Activated CD4-positive, alpha-beta T cell treated with anti-CD3 and anti-CD28 coated beads, Interleukin-2, amount 10 ng/mL, durations not matched to agents 24 days and 14 days (primary cell): Measurements from ENCODE around the gene CCDC63. TPM values are rescaled to one million over a fixed set of nuclear protein-coding genes. Genes with fewer than 3 reads are reported as not detected.
"Not testable (repeated sequence)": the region's sequence is repeated elsewhere in the genome, so short reads cannot be mapped to it uniquely, and the experiment has no call there.

Experiments used
- DNase-seq: peaks from one replicate; pipeline ENCODE4 v3.0.0; 2022
- H3K27ac Mint-ChIP-seq: one replicate; pipeline ENCODE4 v1.8.0; 2022; ENCODE audit warnings: mild to moderate bottlenecking, mixed read lengths
- H3K27me3 Mint-ChIP-seq: one replicate; pipeline ENCODE4 v1.8.0; 2022; ENCODE audit warnings: mixed read lengths
- H3K36me3 Mint-ChIP-seq: one replicate; pipeline ENCODE4 v1.8.0; 2022; ENCODE audit warnings: low read depth, mild to moderate bottlenecking, mixed read lengths
- H3K4me1 Mint-ChIP-seq: one replicate; pipeline ENCODE4 v1.8.0; 2021; ENCODE audit warnings: mixed read lengths
- H3K4me3 Mint-ChIP-seq: one replicate; pipeline ENCODE4 v1.8.0; 2022; ENCODE audit warnings: mild to moderate bottlenecking, moderate library complexity, mixed read lengths
- H3K9me3 Mint-ChIP-seq: one replicate; pipeline ENCODE4 v1.8.0; 2021; ENCODE audit warnings: mixed read lengths
- intact Hi-C: fragments of 100-400 bp; cut with micrococcal nuclease; formaldehyde crosslinking; loops from one replicate; pipeline ENCODE4 v1.15.1; 2023
- total RNA-seq: library from RNA; stranded (reverse); gene quantifications from 2 replicates; pipeline ENCODE4 v1.2.3, GENCODE V29; 2022

The CCDC63 gene
- total RNA-seq, 1 donor from 2014 or later, result not detected

DNA sequence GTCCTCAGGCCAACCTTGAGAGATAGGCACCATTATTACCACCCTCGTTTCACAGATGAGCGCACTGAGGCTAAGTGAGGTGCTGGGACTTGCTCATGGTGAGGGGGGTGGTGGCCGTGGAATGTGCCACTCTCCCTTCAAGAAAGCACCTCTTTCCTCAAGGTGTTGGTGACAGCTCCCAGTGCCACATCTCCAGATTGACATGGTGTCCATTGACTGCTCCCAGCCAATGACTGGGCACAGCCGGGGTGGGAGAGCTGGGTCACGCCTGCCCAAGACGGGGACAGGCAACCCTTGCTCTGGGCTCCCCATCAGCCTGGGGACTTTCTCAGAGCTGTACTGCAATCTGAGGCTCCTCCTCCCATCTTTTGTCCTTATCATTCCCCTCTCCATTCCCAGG lies 94.6 kb downstream of the CCDC63 start:
- H3K27ac Mint-ChIP-seq, result no peak overlapping the region
- DNase-seq, result no peak
- intact Hi-C loops, result no loop called here
- H3K9me3 Mint-ChIP-seq, result peaks cover 3% of the 10 kb centered on the region
- H3K4me1 Mint-ChIP-seq, result no peaks in the 10 kb centered on the region
- H3K4me3 Mint-ChIP-seq, result no peak overlapping the region
- H3K27me3 Mint-ChIP-seq, result peaks cover 9% of the 10 kb centered on the region
- no peaks in the 10 kb centered on the region for H3K36me3 Mint-ChIP-seq

DNA sequence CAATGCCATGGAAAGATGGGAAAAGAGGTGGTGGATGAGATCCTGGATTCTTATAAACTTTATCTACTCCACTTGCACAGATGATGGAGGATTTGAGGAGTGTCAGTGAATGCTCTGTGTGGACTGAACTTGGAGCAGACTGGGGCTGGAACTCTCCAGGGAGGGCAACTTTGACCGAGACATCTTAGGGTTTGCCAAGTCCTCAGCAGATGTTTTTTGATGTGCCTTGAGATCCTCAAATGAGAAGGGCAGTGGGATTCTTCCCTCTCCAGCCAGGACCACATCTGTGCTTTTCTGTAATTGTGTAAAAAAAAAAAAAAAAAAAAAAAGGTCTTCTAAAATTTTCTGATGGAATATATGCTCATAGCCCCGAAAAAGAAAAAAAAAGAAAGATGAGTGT lies 96.6 kb downstream of the CCDC63 start:
- Mint-ChIP-seq H3K36me3 (no peaks in the 10 kb centered on the region), H3K9me3 (peaks cover 3% of the 10 kb centered on the region), H3K4me3 (no peak overlapping the region), H3K27me3 (peaks cover 2% of the 10 kb centered on the region), H3K27ac (no peak overlapping the region), H3K4me1 (no peaks in the 10 kb centered on the region)
- no peak for DNase-seq
- intact Hi-C loops, result no loop called here

DNA sequence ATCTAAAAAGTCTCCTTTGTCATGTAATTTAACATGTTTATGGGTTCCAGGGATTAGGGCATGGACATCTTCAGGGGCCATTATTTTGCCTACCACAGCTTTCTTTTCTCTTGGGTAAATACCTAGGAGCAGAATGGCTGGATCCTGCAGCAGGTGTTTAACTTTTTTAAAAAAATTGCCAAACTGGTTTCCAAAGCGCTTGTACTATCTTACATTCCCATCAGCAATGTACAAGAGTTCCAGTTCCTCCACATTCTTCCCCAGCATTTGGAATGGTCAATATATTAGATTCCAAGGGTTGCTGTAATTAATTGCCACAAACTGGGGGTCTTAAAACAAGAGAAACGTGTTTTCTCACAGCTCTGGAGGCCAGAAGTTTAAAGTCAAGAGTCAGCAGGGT lies 101.3 kb downstream of the CCDC63 start:
- no peaks in the 10 kb centered on the region for H3K36me3 Mint-ChIP-seq
- intact Hi-C loops, result no loop called here
- H3K27ac Mint-ChIP-seq, result no peak overlapping the region
- H3K9me3 Mint-ChIP-seq, result peaks cover 3% of the 10 kb centered on the region
- H3K27me3 Mint-ChIP-seq, result peaks cover 7% of the 10 kb centered on the region
- DNase-seq, result no peak
- no peaks in the 10 kb centered on the region for H3K4me1 Mint-ChIP-seq
- H3K4me3 Mint-ChIP-seq, result no peak overlapping the region

DNA sequence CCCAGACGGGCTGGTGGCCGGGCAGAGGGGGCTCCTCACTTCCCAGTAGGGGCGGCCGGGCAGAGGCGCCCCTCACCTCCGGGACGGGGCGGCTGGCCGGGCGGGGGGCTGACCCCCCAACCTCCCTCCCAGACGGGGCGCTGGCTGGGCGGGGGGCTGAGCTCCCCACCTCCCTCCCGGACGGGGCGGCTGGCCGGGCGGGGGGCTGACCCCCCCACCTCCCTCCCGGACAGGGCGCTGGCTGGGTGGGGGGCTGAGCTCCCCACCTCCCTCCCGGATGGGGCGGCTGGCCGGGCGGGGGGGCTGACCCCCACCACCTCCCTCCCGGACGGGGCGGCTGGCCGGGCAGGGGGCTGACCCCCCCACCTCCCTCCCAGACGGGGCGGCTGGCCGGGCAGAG lies 103.7 kb downstream of the CCDC63 start:
- H3K4me1 Mint-ChIP-seq, H3K9me3 Mint-ChIP-seq, H3K36me3 Mint-ChIP-seq, H3K4me3 Mint-ChIP-seq, intact Hi-C loops, H3K27me3 Mint-ChIP-seq, DNase-seq, H3K27ac Mint-ChIP-seq: not testable (repeated sequence)

DNA sequence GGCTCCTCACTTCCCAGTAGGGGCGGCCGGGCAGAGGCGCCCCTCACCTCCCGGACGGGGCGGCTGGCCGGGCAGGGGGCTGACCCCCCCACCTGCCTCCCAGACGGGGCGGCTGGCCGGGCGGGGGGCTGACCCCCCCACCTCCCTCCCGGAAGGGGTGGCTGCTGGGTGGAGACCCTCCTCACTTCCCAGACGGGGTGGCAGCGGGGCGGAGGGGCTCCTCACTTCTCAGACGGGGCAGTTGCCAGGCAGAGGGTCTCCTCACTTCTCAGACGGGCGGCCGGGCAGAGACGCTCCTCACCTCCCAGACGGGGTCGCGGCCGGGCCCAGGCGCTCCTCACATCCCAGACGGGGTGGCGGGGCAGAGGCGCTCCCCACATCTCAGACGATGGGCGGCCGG lies 104.1 kb downstream of the CCDC63 start:
- H3K27me3 Mint-ChIP-seq, H3K4me1 Mint-ChIP-seq, H3K36me3 Mint-ChIP-seq, DNase-seq, intact Hi-C loops, H3K4me3 Mint-ChIP-seq, H3K27ac Mint-ChIP-seq, H3K9me3 Mint-ChIP-seq: not testable (repeated sequence)

Other genes with a start within 250 kb of the CCDC63 start
- 11.7 and 15.4 TPM in 2 replicates for gene TCTN1, start 232.9 kb upstream of the CCDC63 start, total RNA-seq
- gene HVCN1, start 157.9 kb upstream of the CCDC63 start, total RNA-seq, result 17.9 and 18.0 TPM in 2 replicates
- 459 and 489 TPM in 2 replicates for gene PPP1CC, start 104.1 kb upstream of the CCDC63 start, total RNA-seq
- not detected in 2 replicates for gene MYL2, start 73.6 kb downstream of the CCDC63 start, total RNA-seq
- 0.16 TPM in 1 of 2 replicates, not detected in the other for gene CUX2, start 187.2 kb downstream of the CCDC63 start, total RNA-seq